ENCODE data around the gene PITRM1.

PITRM1 gene

DNA sequence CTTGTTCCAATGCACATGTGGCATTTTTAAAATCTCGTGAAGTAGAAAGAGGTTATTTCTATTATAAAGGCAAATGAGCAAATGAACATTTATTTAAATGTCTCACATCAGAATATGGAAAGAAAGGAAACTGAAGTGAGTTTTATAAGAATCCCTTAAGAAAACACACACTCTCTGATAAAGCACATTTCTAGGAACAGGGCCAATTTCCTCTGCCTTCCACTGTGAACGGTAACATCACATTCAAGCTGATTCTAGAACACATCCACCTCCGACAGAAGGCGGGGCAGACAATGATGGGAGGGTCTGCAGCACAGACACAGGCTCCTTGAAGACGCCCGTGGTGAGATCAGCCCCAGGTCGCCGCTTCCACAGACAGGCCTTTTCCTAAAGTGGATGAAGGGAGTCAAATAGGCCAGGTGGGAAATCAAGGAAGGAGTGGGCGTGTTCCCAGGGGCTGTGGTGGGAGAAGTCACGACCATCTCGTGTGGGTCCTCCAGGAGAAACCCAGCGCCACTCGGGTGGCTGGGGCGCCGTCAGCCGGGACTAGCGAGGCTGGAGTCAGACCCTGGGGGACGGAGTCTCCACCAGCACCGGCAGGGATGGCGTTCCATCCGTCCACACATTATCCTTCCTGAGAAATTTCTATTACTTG, 31.1 kb downstream of the PITRM1 start:
- DNase-seq (ENCODE audit: low read depth in 2 of 2) = no peak

DNA sequence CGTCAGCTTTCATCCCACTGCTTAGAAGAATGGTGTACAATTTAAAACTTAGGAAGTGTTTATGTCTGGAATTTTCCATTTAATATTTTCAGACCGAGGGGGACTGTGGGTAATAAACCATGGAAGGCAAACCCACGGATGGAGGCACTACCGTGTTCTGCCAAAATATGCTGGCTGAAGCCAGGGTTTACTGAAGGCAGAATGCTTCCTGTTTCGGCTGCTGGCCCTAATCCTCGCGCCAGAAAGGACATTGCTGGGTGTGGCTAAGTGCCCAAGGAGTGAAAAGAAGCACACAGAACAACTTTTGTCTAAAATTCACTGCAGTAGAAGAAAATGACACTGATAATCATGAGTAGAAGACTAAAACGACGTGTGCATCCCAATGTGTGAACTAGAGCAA, 32.3 kb downstream of the PITRM1 start:
- no peak for DNase-seq (ENCODE audit: low read depth in 2 of 2)

DNA sequence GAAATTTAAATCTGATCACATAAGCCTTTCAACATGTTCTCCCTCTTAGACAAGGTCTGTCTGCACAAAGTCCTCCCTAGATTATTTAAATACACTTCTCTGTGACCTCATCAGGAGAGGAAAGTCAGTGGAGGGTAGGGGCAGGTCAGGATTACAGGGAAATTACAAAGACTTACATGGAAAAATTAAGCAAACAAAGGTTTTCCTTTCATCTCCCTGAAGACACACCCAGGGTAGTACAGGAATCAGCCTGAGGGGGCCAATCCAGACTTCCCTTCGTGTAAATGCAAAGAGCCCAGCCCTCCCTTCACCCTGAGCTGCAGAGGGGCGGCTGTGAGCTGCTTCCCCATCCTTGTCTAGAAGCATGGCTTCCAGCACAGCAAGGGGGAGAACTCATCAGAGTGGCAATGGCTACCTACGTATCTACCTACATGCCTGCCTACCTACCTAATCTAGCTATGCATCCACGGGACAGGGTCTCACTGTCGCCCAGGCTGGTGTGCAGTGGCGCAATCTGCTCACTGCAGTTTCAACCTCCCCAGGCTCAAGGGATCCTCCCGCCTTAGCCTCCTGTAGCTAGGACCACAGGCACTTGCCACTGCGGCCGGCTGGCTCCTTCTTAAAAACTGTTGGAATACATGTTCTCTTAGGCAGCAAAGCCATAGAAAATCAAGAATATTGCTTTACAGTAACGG, 33.2 kb downstream of the PITRM1 start:
- DNase-seq (ENCODE audit: low read depth in 2 of 2) = no peak

DNA sequence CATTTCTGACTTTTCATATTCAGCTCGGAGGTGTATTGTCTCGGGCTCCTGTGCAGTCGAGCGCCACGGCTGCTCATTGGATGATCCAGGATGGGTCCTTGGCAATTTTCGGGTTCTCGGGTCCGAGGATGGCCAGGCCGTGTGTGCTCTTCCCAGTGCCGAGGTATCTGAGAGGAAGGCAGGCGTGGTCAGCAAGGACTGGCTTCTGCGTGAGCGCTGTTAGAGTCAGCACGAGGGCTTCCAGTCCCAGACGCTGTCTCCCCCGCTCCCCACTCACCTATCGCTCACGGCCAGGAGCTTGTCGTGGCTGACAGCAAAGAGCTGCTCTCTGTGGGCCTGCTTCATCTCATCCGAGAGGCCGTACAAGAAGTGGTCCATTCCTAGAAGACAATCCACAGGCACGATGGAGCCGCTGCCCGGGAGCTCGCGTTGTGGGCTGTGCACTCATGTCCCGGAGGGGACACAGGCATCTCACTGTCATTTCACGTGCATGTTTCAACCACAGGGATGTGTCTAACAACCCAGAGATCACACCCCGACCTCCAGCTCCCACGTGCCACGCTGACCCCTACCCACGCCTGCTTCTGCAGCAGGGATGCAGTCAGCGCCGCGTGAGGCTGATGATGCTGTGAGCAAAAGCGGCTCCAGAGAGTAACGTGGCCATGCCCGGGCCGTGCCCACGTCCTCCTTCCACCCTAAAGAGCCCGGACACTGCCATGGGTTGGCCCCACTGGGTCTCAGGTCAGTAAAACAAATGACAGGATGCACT, 34.4 kb downstream of the PITRM1 start:
- no peak for DNase-seq (ENCODE audit: low read depth in 2 of 2)

DNA sequence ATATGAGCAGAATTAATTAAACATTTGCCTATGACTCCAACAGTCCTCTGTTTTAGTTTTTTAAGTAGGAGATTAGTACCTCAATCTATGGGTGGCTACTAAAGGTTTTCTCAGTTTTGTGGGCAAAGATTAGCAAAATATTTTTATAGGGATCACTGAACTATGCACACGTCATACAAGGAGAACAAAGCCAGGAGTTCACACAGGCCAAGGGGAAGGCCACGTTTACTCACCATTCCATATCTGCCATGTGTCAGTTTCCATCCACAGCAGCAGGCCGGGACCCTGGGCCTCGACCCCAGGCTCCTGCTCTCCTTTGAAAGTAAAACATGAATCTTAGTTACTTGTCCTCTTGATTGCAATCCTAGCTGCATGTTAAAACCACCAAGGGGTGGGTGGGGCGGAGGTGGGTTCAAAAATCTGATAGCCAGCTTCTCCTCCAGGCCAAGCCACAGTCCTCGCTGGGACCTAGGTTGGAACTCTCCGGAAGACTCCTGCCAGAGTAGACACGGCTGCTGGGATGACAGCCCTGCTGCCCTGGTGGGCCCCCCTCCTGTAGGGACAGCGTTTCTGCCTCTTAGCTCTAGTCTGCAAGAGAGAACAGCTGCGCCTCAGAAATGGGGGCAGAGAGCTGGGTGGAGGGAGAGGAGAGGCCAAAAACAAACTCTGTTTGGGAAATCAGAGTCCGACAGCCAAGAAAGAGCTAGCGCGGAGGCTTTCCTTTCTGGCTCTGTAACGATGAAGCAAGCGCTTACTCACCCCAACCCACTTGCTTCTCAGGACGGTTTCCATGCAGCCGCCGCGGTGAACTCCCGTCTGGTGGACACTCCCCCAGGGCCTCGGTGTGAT, 35.6 kb downstream of the PITRM1 start:
- DNase-seq (ENCODE audit: low read depth in 2 of 2) = no peak

DNA sequence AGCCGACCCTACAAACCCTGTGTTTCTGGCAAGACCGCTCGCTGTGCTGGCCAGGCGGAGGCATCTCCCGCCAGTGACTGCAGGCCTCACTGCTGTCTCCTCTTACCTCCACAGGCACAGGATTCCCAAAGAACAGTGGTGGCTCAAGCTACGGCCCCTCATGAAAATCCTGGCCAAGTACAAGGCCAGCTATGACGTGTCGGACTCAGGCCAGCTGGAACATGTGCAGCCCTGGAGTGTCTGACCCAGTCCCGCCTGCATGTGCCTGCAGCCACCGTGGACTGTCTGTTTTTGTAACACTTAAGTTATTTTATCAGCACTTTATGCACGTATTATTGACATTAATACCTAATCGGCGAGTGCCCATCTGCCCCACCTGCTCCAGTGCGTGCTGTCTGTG, 36.2 kb downstream of the PITRM1 start:
- no peak for DNase-seq (ENCODE audit: low read depth in 2 of 2)

DNA sequence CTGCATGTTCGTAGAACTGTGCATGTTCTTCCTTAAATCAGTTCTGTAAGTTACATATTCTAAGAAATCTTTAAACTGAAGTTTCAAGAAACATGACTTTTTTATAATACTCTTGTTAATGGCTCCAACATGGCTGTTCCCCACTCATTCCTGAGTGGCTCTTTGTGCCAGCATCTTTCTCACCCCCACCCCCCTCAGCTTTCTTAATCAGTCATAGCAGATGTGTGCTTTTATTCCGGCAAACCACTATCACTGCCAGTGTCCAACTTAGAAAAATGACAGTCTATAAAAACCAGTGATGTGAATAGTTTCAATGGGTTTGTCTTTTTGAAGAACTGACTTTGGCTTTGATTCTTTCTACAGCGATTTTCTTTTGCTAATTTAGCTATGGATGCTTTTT, 37.6 kb downstream of the PITRM1 start:
- no peak for DNase-seq (ENCODE audit: low read depth in 2 of 2)

DNA sequence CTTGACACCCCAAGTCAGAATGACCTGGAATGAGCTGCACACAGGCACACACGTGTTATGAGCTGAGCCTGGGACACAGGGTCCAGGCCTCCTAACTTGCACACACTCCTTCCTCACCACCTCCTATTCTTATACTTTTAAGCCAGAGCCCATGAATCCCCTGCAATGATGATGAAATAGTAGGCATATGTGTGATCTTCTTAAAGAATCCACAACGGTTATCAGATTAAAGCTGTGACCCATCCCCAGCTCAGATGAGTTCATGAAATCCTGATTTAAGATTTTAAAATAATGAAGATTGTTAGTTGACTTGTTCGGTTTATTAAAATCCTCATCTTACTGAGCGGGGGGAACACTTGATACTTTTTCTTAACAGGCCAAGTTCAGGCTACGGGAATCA, 38.6 kb downstream of the PITRM1 start:
- no peak for DNase-seq (ENCODE audit: low read depth in 2 of 2)

DNA sequence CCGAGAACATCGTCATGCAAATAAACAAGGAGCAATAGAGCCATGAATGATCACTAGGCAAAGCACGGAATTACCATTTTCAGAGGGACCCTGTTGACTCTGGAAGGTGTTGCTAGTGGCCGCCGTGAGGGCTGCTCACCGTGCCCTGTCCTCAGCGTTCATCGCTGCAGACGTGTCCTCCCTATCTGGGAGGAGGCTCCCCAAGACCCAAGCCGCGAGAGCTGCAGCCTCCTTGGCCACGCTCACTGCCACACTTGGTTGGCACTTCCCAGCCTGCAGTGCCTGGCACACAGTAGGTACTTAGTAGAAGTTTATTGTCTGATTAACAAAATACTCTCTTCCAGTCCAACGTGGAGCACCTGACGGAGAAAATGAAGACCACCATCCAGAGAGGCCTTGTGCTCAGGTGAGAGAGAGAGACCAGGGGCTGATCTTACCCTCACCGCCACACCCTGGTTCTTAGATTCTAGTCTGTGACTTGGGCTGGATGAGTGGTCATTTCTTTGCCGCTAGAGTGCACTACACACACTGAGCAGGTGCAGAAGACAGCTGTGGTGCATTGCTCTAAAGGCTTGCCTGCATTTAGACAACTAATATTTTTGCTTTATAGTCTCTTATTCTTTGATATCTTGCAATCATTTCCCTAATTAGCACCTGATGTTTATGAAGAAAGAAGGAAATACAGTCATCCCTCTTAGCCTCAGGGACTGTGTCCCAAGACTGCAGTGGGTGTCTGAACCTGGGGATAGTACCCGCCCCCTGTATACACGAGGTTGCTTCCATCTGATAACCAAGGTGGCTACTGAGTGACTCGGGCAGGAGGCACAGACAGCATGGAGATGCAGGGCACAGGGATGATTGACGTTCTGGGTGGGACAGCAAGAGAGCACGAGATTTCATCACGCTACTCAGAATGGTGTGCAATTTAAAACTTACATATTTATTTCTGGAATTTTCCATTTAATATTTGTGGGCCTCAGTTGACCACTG, 40.3 kb downstream of the PITRM1 start:
- no peak for DNase-seq (ENCODE audit: low read depth in 2 of 2)

DNA sequence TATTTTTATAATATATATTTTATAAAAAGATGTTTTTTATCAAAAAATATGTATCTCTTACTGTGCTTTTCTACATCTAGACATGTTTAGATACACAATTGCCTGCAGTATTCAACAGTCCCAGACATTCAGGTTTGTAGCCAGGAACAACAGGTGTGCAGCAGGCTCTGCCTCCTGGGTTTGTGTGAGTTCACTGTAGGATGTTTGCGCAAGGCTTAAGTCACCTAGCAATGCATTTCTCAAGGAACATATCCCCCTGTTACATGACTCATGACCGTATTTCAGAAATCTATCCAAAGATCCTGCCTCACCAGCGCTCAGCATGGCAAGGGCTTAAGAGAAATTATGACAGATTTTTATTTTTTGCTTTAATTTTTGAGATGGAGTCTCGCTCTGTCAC, 41.5 kb downstream of the PITRM1 start:
- no peak for DNase-seq (ENCODE audit: low read depth in 2 of 2)

DNA sequence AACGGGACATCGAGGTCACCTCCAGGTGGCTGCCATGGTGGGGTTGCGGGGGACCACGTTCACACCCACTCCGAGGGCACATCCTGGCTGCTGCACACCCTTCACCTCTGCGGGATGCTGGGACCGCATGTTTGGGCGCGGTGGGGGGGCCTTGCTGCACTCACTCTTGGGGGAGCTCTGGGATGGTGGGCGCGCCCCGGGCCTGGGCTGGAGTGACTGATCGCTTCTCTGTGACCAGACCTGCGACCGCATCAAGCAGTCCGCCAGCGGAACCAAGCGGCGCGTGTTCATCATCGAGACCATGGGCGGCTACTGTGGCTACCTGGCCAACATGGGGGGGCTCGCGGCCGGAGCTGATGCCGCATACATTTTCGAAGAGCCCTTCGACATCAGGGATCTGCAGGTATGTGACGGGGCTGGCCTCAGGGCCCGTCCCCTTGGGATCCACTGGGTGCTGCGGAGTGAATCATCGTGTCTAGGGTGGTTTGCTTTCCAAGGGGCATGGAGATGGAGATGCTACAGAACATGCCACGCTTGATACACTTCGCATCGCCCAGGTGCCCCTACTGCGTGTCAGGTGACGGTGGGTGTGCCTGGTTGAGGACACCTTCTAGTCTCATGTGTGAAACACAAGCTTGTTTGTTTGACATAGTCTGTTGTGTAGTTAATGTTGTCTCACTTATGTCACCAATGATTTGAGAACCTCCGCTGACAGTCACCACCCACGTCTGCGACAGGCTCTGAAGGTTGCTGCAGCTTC, 42.8 kb downstream of the PITRM1 start:
- no peak for DNase-seq (ENCODE audit: low read depth in 2 of 2)

DNA sequence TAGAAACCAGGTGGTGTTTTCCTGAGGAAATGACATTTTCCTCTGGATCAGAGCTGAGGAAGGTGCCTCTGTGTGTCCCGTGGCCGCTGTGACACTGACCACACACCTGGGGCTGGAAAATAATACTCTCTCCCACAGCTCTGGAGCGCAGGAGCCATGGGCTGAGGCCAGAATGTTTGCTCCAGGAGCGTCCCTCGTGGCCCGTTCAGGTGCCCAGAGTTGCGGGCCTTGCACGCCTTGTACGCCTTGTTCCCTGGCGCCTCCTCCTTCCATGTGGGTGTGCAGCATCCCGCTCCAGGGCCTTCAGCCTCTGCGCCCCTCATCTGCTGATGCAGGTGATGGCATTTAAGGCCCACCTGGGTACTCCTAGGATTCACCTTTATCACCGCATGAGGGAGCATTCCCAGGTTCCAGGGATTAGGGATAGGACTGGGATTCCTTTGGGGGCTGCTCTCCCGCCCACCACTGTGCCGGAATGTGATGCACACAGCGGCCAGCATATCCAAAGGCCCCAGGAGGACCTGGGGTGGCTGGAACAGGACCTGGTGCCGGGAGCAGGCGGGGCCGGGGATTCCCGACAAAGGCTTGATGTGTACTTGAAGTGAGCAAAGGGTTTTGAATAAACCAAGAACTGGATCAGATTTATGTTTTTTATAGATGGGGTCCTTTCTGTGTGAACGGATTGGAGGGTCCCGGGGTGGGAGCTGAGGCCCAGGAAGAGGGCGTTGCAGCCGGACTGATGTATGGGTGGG, 44.0 kb downstream of the PITRM1 start:
- DNase-seq (ENCODE audit: low read depth in 2 of 2) = no peak

DNA sequence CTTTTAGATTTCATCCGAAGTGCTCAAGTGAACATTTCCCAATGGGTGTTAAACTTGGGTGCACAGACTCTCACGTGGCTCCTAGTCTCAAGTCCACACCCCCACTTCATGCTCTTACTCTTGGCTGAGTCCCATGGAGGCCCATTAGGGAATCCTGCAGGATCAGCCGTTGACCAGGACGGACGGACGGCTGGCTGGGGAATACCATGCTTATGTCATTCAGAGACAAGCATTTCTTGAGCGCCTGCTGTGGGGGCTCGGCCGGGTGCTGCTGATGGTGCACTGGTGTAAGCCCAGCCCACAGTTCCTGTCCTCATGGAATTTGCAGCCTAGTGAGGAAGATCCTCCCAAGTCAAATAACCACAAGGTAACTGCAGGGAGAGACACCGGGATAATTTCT, 44.7 kb downstream of the PITRM1 start:
- no peak for DNase-seq (ENCODE audit: low read depth in 2 of 2)

DNA sequence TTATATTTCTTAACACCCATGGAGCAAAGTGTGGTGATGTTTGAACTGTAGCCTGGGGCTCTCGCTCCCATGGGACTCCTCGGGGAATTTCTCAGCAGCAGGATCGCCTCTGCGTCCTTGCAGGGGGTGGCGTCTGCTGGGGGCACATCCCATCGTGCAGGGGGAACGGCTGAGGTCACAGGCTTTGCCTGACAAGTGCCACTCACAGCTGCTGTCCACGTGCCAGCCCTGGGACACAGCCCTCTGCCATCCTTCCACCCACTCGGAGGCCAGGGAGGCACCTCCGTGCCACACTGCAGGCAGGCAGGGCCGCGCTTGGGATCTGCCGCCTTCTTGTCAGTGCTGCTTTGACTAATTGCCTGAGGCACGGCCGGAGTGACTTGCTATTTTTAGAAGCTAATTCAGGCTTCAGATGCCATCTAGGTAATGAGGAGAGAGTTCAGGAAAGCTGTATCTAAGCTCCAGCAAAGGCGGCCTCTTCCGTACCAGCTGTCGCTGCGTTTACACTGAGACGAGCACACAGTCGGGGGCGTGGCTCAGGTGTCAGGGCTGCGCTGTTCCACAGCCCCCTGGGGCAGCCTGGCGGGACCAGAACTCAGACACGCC, 45.7 kb downstream of the PITRM1 start:
- no peak for DNase-seq (ENCODE audit: low read depth in 2 of 2)

DNA sequence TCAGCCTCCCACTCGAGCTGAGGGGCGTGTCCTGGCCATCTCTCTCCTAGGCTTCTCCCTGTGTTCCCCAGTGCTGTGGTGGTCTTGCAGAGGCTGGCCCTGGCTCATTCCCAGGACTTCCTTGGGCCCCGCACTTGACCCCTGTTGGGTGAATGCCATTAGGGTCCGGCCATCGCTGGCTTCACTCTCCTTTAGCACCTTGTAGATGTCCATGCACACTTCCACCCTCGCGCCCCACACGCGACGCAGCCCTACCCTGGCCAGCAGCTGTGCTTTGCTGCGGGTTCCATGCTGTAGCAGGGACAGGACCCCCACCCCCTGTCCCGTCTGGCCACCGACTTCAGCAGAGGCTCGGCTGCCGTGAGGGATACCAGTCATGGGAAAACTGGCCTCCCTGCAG, 46.3 kb downstream of the PITRM1 start:
- no peak for DNase-seq (ENCODE audit: low read depth in 2 of 2)

DNA sequence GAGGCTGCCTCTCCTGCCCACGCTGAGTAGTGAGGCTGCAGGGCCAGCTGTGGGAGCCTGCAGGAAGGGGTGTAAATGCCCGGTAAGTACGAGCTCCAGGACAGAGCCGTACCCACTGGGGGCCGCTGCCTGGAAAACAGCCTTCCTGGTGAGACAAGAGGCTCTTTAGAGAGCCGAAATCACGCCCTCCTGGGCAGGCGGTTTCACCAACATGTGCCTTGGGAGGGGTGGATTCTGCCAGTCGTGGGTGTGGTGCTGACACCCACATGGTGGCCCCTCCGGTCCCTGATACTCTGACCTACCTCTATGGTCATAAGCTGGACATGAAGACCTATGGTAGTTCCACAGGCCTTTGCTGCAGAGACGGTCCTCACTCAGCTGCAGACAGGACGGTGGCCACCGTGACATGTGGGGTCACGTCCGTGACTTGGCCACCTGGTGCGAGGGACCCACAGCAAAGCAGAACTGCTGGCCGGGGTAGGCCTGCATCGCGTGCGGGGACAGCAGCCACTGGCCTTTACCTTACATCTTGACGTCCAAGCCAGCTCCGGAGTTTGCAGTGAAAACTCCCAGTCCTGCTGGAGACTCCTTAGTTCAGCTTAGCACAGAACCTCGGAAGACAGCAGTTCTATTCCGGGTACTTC, 46.9 kb downstream of the PITRM1 start:
- DNase-seq (ENCODE audit: low read depth in 2 of 2) = no peak

DNA sequence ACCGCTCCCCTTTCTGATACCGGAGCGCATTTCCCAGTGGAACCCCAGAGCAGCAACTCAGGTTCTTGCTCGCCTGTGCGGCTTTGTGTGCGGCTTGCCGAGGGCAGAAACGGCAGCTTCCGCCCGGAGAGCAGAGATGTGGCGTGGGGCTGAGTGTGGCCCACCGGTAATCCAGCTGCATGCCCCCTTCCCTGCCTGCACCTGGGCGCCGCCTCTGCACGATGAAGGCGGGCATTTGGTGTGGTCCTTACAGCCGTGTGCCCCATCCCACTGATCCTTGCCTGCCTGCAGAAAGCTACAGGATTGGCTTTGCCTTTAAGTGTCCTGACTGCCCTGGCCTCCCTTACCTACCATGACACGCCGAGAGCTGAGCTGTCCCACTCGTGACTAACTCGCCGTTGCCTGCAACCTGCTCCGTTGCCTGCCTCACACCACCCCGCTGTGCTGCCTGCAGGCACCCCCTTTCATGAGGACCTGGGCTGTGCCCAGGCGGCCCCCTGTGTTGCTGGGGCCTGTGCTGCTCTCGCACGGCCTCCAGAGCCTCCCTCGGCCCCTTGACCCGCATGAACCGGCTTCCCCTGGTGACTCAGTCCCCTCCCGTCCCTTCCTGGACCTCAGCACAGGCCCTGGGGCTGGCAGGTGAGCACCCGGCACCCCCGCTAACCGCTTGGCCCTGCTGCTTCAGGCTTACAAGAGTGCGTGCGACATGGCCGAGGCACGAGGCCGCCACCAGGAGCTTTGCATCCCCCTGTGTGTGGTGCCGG, 48.0 kb downstream of the PITRM1 start:
- DNase-seq (ENCODE audit: low read depth in 2 of 2) = no peak

All from stimulated activated CD4-positive, alpha-beta T cell treated with anti-CD3 and anti-CD28 coated beads, Interleukin-15, amount 100 ng/mL, for 48 hours (primary cell).